SK-N-SH (cell line): ENCODE results near the gene FBXW9. TPM values are rescaled to one million over a fixed set of nuclear protein-coding genes. Genes with fewer than 3 reads are reported as not detected.
A peak's percentile ranks its signal among the peaks of the same experiment; 100 is the strongest.

Experiments used
- CTCF ChIA-PET: fragments of 300-600, 350-600 bp; formaldehyde crosslinking; extraction: SDS; loops from one replicate; lab custom pipeline; 2021; lab: Yijun Ruan, JAX
- POLR2A ChIA-PET: fragments of 350-600 bp; sonication (Branson Sonifier 250); formaldehyde crosslinking; extraction: SDS; loops from one replicate; lab custom pipeline; 2020; ENCODE audit warnings: antibody characterized with exemption, inconsistent platforms; lab: Yijun Ruan, JAX
- DNase-seq: peaks from one replicate; pipeline ENCODE4 v3.0.0; 2012
- H2AFZ ChIP-seq: fragments of 200-600 bp; sonication (generic); 2 replicates; pipeline ENCODE4 v1.8.1; 2016; ENCODE audit warnings: antibody characterized with exemption, mild to moderate bottlenecking, low read depth
- H3F3A ChIP-seq: fragments of 200-600 bp; sonication (generic); replicated peaks from 2 replicates; pipeline ENCODE3; 2016; ENCODE audit warnings: antibody characterized with exemption, mild to moderate bottlenecking; ENCODE audit not compliant: insufficient read depth
- H3K27ac ChIP-seq, 2 experiments: fragments of 200-500 bp in 1 of 2; fragments of 200-600 bp in 1 of 2; sonication (Bioruptor generic) in 1 of 2; sonication (generic), shearing (Covaris generic) in 1 of 2; 2 replicates each; pipeline versions ENCODE4 v1.5.1 to v1.6.1; 2014 to 2016; ENCODE audit warnings: low read depth in 2 of 2, inconsistent platforms in 1 of 2, low read length in 1 of 2, mild to moderate bottlenecking in 1 of 2, mixed read lengths in 1 of 2
- H3K27me3 ChIP-seq: fragments of 200-600 bp; sonication (generic), shearing (Covaris generic); 2 replicates; pipeline ENCODE4 v1.6.1; 2016; ENCODE audit warnings: mixed run types; ENCODE audit not compliant: insufficient read depth
- H3K36me3 ChIP-seq, 2 experiments: fragments of 200-500 bp in 1 of 2; fragments of 200-600 bp in 1 of 2; sonication (Bioruptor generic) in 1 of 2; sonication (generic) in 1 of 2; replicated peaks in 1 of 2; 2 replicates each; pipeline versions ENCODE3 to v1.5.1; 2014 to 2016; ENCODE audit warnings: low read length in 1 of 2, mild to moderate bottlenecking in 1 of 2; ENCODE audit not compliant: insufficient read depth in 2 of 2, control insufficient read depth in 1 of 2
- H3K4me1 ChIP-seq, 2 experiments: fragments of 200-500 bp in 1 of 2; fragments of 200-600 bp in 1 of 2; sonication (Bioruptor generic) in 1 of 2; sonication (generic), shearing (Covaris generic) in 1 of 2; 2 replicates each; pipeline versions ENCODE4 v1.5.1 to v1.6.1; 2014 to 2016; ENCODE audit warnings: low read depth in 1 of 2, low read length in 1 of 2, mixed run types in 1 of 2; ENCODE audit not compliant: insufficient read depth in 2 of 2, control insufficient read depth in 1 of 2
- H3K4me2 ChIP-seq: fragments of 200-600 bp; sonication (generic), shearing (Covaris generic); 2 replicates; pipeline ENCODE4 v1.6.1; 2017; ENCODE audit warnings: mixed run types
- H3K4me3 ChIP-seq, 2 experiments: fragments of 200-500 bp in 1 of 2; fragments of 200-600 bp in 1 of 2; sonication (Bioruptor generic) in 1 of 2; sonication (generic), shearing (Covaris generic) in 1 of 2; 2 replicates each; pipeline versions ENCODE4 v1.5.1 to v1.8.1; 2014 to 2016; ENCODE audit warnings: low read depth in 2 of 2, inconsistent platforms in 1 of 2, low read length in 1 of 2, mild to moderate bottlenecking in 1 of 2, mixed read lengths in 1 of 2, moderate library complexity in 1 of 2
- H3K79me2 ChIP-seq: fragments of 200-600 bp; sonication (generic); 2 replicates; pipeline ENCODE4 v1.8.1; 2017; ENCODE audit warnings: mild to moderate bottlenecking; ENCODE audit not compliant: insufficient read depth
- H3K9ac ChIP-seq: fragments of 200-600 bp; sonication (generic); 2 replicates; pipeline ENCODE4 v1.6.1; 2017; ENCODE audit warnings: mixed run types
- H3K9me2 ChIP-seq: fragments of 200-600 bp; sonication (generic); 2 replicates; pipeline ENCODE4 v1.6.1; 2017; ENCODE audit warnings: mixed run types
- H3K9me3 ChIP-seq: fragments of 200-600 bp; sonication (generic); 2 replicates; pipeline ENCODE4 v1.6.1; 2017; ENCODE audit warnings: mixed run types, mild to moderate bottlenecking, moderate library complexity
- H4K20me1 ChIP-seq: fragments of 200-600 bp; sonication (generic); 2 replicates; pipeline ENCODE4 v1.6.1; 2017; ENCODE audit warnings: mild to moderate bottlenecking, mixed run types; ENCODE audit not compliant: insufficient read depth
- CHD2 ChIP-seq: fragments of 150-350 bp; IDR thresholded peaks from 2 replicates; pipeline ENCODE4 v1.6.1; 2018; ENCODE audit warnings: low read length; ENCODE audit not compliant: partially characterized antibody
- EZH2phosphoT487 ChIP-seq: fragments of 200-600 bp; sonication (generic); IDR thresholded peaks from 2 replicates; pipeline ENCODE4 v1.6.1; 2017; ENCODE audit warnings: low read depth, mixed run types, mild to moderate bottlenecking, antibody characterized with exemption, moderate library complexity, borderline replicate concordance
- FOSL2 ChIP-seq: IDR thresholded peaks from 2 replicates; pipeline ENCODE4 v1.4.0; 2012; ENCODE audit warnings: low read depth, mild to moderate bottlenecking, moderate library complexity, borderline replicate concordance
- FOXJ3 ChIP-seq: sonication (generic); formaldehyde crosslinking; IDR thresholded peaks from 2 replicates; pipeline ENCODE4 v1.5.1; 2020; ENCODE audit warnings: mild to moderate bottlenecking, missing genetic modification reagents
- FOXM1 ChIP-seq: IDR thresholded peaks from 2 replicates; pipeline ENCODE4 v1.4.0; 2012; ENCODE audit warnings: low read depth, mild to moderate bottlenecking
- GABPA ChIP-seq: IDR thresholded peaks from 2 replicates; pipeline ENCODE4 v1.4.0; 2012; ENCODE audit warnings: low read depth, mild to moderate bottlenecking
- JUND ChIP-seq: IDR thresholded peaks from 2 replicates; pipeline ENCODE4 v1.4.0; 2012
- NFIC ChIP-seq: IDR thresholded peaks from 2 replicates; pipeline ENCODE4 v1.4.0; 2012; ENCODE audit warnings: borderline replicate concordance
- NRF1 ChIP-seq: IDR thresholded peaks from 2 replicates; pipeline ENCODE4 v1.6.1; 2012; ENCODE audit warnings: low read depth, mild to moderate bottlenecking, low read length
- RCOR1 ChIP-seq: fragments of 150-350 bp; IDR thresholded peaks from 2 replicates; pipeline ENCODE4 v1.6.1; 2017; ENCODE audit warnings: antibody characterized with exemption, low read length
- REST ChIP-seq: IDR thresholded peaks from 2 replicates; pipeline ENCODE4 v1.6.1; 2012; ENCODE audit warnings: mild to moderate bottlenecking, low read depth, low read length, moderate library complexity
- RFX5 ChIP-seq: IDR thresholded peaks from 2 replicates; pipeline ENCODE4 v1.6.1; 2012; ENCODE audit warnings: mild to moderate bottlenecking, improper control_type of control experiment, low read length
- SIN3A ChIP-seq: IDR thresholded peaks from 2 replicates; pipeline ENCODE4 v1.6.1; 2012; ENCODE audit warnings: low read depth, mild to moderate bottlenecking, low read length, moderate library complexity, borderline replicate concordance
- SMC3 ChIP-seq: IDR thresholded peaks from 2 replicates; pipeline ENCODE4 v1.6.1; 2012; ENCODE audit warnings: low read depth, low read length, improper control_type of control experiment
- TAF1 ChIP-seq: IDR thresholded peaks from 2 replicates; pipeline ENCODE4 v1.6.1; 2012; ENCODE audit warnings: low read depth, mild to moderate bottlenecking, low read length, moderate library complexity, borderline replicate concordance
- TCF12 ChIP-seq: IDR thresholded peaks from 2 replicates; pipeline ENCODE4 v1.4.0; 2012
- TEAD4 ChIP-seq: IDR thresholded peaks from 2 replicates; pipeline ENCODE4 v1.4.0; 2012; ENCODE audit warnings: mild to moderate bottlenecking, borderline replicate concordance; ENCODE audit not compliant: insufficient read depth
- ZBTB33 ChIP-seq: IDR thresholded peaks from 2 replicates; pipeline ENCODE4 v1.4.0; 2012; ENCODE audit warnings: low read depth, borderline replicate concordance
- WGBS: methylation state at CpG from one replicate; pipeline ENCODE4 v1.1.6; 2017; ENCODE audit warnings: low lambda C conversion rate; 5-methylcytosine and 5-hydroxymethylcytosine counted together
- polyA plus RNA-seq, 3 experiments: library from polyadenylated mRNA; depleted of rRNA; stranded (reverse); fragments of >200 nt; gene quantifications; 2 replicates each; pipeline ENCODE4 v1.2.3, GENCODE V29; 2012
- TF ChIP-seq, protein P1 (sequence below): IDR thresholded peaks from 2 replicates; pipeline ENCODE4; 2012
- TF ChIP-seq, protein P2 (sequence below): fragments of 150-350 bp; IDR thresholded peaks from 2 replicates; pipeline ENCODE4 v1.6.1; 2016; ENCODE audit warnings: mild to moderate bottlenecking, low read depth, low read length
- TF ChIP-seq, protein P3 (sequence below): IDR thresholded peaks from 2 replicates; pipeline ENCODE4 v1.4.0; 2012; ENCODE audit warnings: low read depth

FBXW9 gene
- polyA plus RNA-seq, 1 of the 3 experiments (the other 2 are of a cell fraction): 26.6 TPM

- Histone ChIP-seq H4K20me1 (no peaks in the 10 kb centered on the region), H3K27ac (no peak overlapping the region), H3K9me2 (no peaks in the 10 kb centered on the region), H3K9ac (no peak overlapping the region), H3K27me3 (no peaks in the 10 kb centered on the region), H3K4me2 (no peak overlapping the region), H3K36me3 (no peaks in the 10 kb centered on the region), H3K9me3 (no peaks in the 10 kb centered on the region), H3F3A (no peaks in the 10 kb centered on the region), H2AFZ (no peak overlapping the region), H3K4me1 (peaks cover 0 to 8% of the 10 kb centered on the region in 2 experiments; a peak in 1 of 4 replicates), H3K79me2 (no peaks in the 10 kb centered on the region), H3K4me3 (no peak overlapping the region)
- ChIA-PET CTCF (interaction anchor here (1.6 kb wide), 1 partner anchor 25 kb away, joined by 9 read pairs; no protein-coding TSS in a partner anchor), POLR2A (no interaction called here)
- TF ChIP-seq REST (no peak), GABPA (no peak), FOXM1 (no peak), ZBTB33 (no peak), NFIC (no peak), SMC3 (no peak), FOXJ3 (CRISPR knock-in tag) (no peak), TCF12 (no peak)
- TF ChIP-seq, protein P1, sequence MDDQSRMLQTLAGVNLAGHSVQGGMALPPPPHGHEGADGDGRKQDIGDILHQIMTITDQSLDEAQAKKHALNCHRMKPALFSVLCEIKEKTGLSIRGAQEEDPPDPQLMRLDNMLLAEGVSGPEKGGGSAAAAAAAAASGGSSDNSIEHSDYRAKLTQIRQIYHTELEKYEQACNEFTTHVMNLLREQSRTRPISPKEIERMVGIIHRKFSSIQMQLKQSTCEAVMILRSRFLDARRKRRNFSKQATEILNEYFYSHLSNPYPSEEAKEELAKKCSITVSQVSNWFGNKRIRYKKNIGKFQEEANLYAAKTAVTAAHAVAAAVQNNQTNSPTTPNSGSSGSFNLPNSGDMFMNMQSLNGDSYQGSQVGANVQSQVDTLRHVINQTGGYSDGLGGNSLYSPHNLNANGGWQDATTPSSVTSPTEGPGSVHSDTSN: no peak
- WGBS: 86% methylated on average over 7 of the region's 8 CpGs
- peak; percentile 27 for DNase-seq
Observed at GRCh38 chr19:12647047-12647446, 49.4 kb downstream of the FBXW9 start.

DNA sequence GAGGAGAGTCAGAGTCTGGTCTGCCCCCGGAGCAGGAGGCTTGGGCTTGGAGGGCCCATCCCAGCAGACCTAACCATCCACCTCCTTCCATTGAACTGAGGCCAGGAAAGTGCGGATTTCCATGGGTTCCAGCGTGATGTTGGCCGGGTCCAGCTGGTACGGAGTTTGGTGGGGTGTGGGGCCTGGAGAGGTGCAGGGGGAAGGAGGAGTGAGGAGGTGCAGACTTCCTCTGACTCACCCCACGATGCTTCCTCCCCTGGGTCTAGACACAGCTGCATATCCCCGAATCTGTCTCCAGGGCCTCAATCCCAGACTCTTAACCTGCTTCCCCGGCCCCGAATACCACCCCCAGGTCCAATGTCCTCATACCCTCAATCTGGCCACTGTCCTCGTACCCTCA is 49.9 kb downstream of the FBXW9 start:
- CTCF ChIA-PET: interaction anchor here (1.6 kb wide), 1 partner anchor 26 kb away, joined by 9 read pairs; no protein-coding TSS in a partner anchor
- Histone ChIP-seq H3K27me3 (no peaks in the 10 kb centered on the region), H2AFZ (no peak overlapping the region), H3K27ac (no peak overlapping the region), H3K4me2 (no peak overlapping the region), H3K4me3 (no peak overlapping the region), H3K36me3 (no peaks in the 10 kb centered on the region), H4K20me1 (no peaks in the 10 kb centered on the region), H3K9me3 (no peaks in the 10 kb centered on the region), H3K4me1 (peaks cover 0 to 8% of the 10 kb centered on the region in 2 experiments; a peak in 1 of 4 replicates), H3K9ac (no peak overlapping the region), H3K9me2 (no peaks in the 10 kb centered on the region), H3F3A (no peaks in the 10 kb centered on the region), H3K79me2 (no peaks in the 10 kb centered on the region)
- POLR2A ChIA-PET: interaction anchor here (0.6 kb wide), 1 partner anchor 11 kb away, joined by 3 read pairs; no protein-coding TSS in a partner anchor
- WGBS: 94% methylated on average over 10 of the region's 10 CpGs
- DNase-seq: peak; percentile 17
- no peak for TF ChIP-seq GABPA
- no peak for TF ChIP-seq CHD2
- TF ChIP-seq TAF1: no peak
- TF ChIP-seq TEAD4: no peak
- no peak for TF ChIP-seq RCOR1
- TF ChIP-seq SIN3A: no peak
- no peak for TF ChIP-seq FOSL2
- TF ChIP-seq JUND: no peak
- TF ChIP-seq NRF1: no peak
- TF ChIP-seq RFX5: no peak
- TF ChIP-seq, protein P2, sequence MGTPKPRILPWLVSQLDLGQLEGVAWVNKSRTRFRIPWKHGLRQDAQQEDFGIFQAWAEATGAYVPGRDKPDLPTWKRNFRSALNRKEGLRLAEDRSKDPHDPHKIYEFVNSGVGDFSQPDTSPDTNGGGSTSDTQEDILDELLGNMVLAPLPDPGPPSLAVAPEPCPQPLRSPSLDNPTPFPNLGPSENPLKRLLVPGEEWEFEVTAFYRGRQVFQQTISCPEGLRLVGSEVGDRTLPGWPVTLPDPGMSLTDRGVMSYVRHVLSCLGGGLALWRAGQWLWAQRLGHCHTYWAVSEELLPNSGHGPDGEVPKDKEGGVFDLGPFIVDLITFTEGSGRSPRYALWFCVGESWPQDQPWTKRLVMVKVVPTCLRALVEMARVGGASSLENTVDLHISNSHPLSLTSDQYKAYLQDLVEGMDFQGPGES: no peak
- no peak for TF ChIP-seq EZH2phosphoT487
- TF ChIP-seq FOXM1: no peak
- TF ChIP-seq TCF12: no peak
- TF ChIP-seq, protein P3, sequence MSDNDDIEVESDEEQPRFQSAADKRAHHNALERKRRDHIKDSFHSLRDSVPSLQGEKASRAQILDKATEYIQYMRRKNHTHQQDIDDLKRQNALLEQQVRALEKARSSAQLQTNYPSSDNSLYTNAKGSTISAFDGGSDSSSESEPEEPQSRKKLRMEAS: no peak
